Psoas muscle (tissue), 8 donors: ENCODE measurements around the gene GMNN. TPM values are rescaled to one million over a fixed set of nuclear protein-coding genes. Genes with fewer than 3 reads are reported as not detected.

Experiments used
- ATAC-seq, 4 donors: fragments of 200-7000 bp; cut with Tn5 transposase; one replicate each; pipeline ENCODE4 v1.9.1; 2020; ENCODE audit warnings: moderate library complexity in 3 of 4, mild to moderate bottlenecking in 2 of 4
- DNase-seq, 2 donors: peaks; one replicate each; pipeline ENCODE4 v3.0.0-alpha.2; 2020
- H3K27ac ChIP-seq: fragments of 200-600 bp; one replicate; pipeline ENCODE4 v1.8.0; 2022
- H3K27me3 ChIP-seq, 3 donors: fragments of 200-600 bp in 1 of 3; one replicate each; pipeline versions ENCODE4 v1.6.1 to v1.8.0; 2013 to 2022; ENCODE audit warnings: low read length in 2 of 3, mild to moderate bottlenecking in 2 of 3, moderate library complexity in 1 of 3; ENCODE audit not compliant: insufficient read depth in 3 of 3
- H3K36me3 ChIP-seq, 2 donors: fragments of 200-600 bp in 1 of 2; one replicate each; pipeline versions ENCODE4 v1.6.1 to v1.8.0; 2013 to 2022; ENCODE audit warnings: low read depth in 1 of 2, mild to moderate bottlenecking in 1 of 2, moderate library complexity in 1 of 2; ENCODE audit not compliant: insufficient read depth in 1 of 2
- H3K4me1 ChIP-seq: fragments of 200-600 bp; one replicate; pipeline ENCODE4 v1.8.0; 2022
- H3K4me3 ChIP-seq: fragments of 200-600 bp; one replicate; pipeline ENCODE4 v1.8.0; 2022; ENCODE audit warnings: mild to moderate bottlenecking
- H3K9me3 ChIP-seq: fragments of 200-600 bp; one replicate; pipeline ENCODE4 v1.8.0; 2022
- WGBS, 3 donors: extraction: QIAGEN DNeasy Blood & Tissue Kit; methylation state at CpG; one replicate each; pipeline versions ENCODE4 v1.1.6 to v1.1.7; 2013; 5-methylcytosine and 5-hydroxymethylcytosine counted together
- intact Hi-C, 2 donors: fragments of 100-400 bp; cut with DNase I; formaldehyde crosslinking; loops; one replicate each; pipeline versions ENCODE4 v1.11.0 to v1.14.2; 2022
- polyA plus RNA-seq, 3 donors: library from polyadenylated mRNA; stranded (reverse); fragments of 200-250 nt; gene quantifications; one replicate each; pipeline ENCODE4 v1.2.3, GENCODE V29; 2013
- total RNA-seq, 4 donors: library from RNA; stranded (reverse); fragmentation: NEBNext Ultra II Directional in 2 of 4; extraction: Animal tissue kit (Norgen Biotek cat#: 25700) in 2 of 4; gene quantifications; one replicate each; pipeline versions ENCODE4 v1.2.1 to v1.2.4, GENCODE V29; 2021 to 2023
- TF ChIP-seq, protein P1 (sequence below): fragments of 200-600 bp; IDR thresholded peaks from one replicate; pipeline ENCODE4 v1.8.0; 2022; ENCODE audit warnings: antibody characterized with exemption
- donor health status: healthy with polysubstance abuse.
- donor health status: DM: no; HTN: no; CAD: no; lungs with moderate emphysema.
- donor health status: Bipolar disorder and iron deficiency.
- donor health status: healthy.
- donor health status: DM: yes; HTN: yes; CAD: no.
- donor health status: DM: no; HTN: no; CAD: no.
- donor health status: DM: no; HTN: no; CAD: no.
- donor health status: DM: yes; HTN: yes; CAD: no.

The GMNN gene
- total and polyA plus RNA-seq, 7 donors: 3.5 to 12.2 (median 4.2) TPM

DNA sequence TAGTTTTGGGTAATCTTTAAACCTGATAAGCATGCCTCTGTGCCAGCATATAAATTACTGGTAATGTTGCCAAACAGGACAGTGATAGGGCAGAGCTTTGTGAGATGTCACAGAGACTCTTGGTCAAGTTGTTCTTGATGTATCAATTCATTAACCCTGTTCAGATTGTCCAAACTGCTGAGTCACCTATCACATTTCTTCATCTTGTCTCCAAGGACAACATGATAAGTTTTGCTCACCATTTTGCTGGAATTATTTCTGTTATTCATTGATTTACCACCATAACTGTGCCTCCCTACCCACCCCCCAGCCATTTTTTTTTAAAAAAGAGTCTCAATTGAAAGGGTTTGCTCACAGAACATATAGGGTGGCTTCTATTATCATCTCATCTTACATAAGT lies 19.5 kb upstream of the GMNN start:
- H3K9me3 ChIP-seq: no peaks in the 10 kb centered on the region
- no peak overlapping the region for H3K27ac ChIP-seq
- ATAC-seq: no peak
- no peak overlapping the region for H3K4me3 ChIP-seq
- no peak for DNase-seq
- intact Hi-C loops: no loop called here
- TF ChIP-seq, protein P1, sequence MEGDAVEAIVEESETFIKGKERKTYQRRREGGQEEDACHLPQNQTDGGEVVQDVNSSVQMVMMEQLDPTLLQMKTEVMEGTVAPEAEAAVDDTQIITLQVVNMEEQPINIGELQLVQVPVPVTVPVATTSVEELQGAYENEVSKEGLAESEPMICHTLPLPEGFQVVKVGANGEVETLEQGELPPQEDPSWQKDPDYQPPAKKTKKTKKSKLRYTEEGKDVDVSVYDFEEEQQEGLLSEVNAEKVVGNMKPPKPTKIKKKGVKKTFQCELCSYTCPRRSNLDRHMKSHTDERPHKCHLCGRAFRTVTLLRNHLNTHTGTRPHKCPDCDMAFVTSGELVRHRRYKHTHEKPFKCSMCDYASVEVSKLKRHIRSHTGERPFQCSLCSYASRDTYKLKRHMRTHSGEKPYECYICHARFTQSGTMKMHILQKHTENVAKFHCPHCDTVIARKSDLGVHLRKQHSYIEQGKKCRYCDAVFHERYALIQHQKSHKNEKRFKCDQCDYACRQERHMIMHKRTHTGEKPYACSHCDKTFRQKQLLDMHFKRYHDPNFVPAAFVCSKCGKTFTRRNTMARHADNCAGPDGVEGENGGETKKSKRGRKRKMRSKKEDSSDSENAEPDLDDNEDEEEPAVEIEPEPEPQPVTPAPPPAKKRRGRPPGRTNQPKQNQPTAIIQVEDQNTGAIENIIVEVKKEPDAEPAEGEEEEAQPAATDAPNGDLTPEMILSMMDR: no peak
- no peaks in the 10 kb centered on the region for H3K27me3 ChIP-seq
- no peaks in the 10 kb centered on the region for H3K36me3 ChIP-seq
- H3K4me1 ChIP-seq: no peaks in the 10 kb centered on the region

DNA sequence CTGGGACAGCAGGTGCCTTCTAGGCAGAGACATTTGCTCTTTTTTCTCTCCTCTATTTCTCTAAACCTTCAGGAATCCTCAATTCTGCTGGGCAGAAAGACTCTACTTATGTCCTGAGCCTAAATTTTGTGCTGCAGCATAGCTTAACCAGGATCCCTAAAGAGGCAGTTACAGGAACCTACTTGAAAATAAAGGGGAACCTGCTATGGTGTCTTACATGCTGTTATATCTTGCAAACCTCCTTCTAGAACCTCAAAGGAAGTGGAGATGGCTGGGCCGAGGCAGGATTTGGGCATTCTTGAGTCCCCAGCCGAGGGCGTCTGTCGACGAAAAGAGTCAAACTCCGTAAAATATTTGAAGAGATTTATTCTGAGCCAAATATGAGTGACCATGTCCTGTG lies 17.1 kb upstream of the GMNN start:
- no peaks in the 10 kb centered on the region for H3K36me3 ChIP-seq
- no peak overlapping the region for H3K4me3 ChIP-seq
- TF ChIP-seq, protein P1: no peak
- no peaks in the 10 kb centered on the region for H3K9me3 ChIP-seq
- WGBS, 3 donors: 88 to 95% (median 90%) methylated on average over 6 of the region's 6 CpGs
- DNase-seq (no peak), ATAC-seq (no peak)
- H3K27me3 ChIP-seq: no peaks in the 10 kb centered on the region
- no peaks in the 10 kb centered on the region for H3K4me1 ChIP-seq
- intact Hi-C loops: no loop called here
- no peak overlapping the region for H3K27ac ChIP-seq

DNA sequence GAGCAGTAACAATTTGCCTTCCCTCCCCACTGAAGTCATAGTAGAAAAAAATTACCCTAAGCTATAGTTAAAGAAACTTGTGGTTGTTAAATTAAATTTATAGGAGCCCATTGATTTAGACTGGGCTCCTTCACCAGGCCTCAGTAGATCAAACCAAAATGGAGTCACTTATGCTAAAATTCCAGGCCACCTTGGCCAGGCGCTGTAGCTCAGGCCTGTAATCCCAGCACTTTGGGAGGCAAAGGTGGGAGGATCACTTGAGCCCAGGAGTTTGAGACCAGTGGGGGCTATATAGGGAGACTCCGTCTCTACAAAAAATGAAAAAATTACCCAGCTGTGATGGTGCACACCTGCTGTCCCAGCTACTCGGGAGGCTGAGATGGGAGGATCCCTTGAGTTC lies 15.0 kb upstream of the GMNN start:
- TF ChIP-seq, protein P1: no peak
- 83 to 90% (median 85%) methylated on average over 3 of the region's 3 CpGs for WGBS, 3 donors

DNA sequence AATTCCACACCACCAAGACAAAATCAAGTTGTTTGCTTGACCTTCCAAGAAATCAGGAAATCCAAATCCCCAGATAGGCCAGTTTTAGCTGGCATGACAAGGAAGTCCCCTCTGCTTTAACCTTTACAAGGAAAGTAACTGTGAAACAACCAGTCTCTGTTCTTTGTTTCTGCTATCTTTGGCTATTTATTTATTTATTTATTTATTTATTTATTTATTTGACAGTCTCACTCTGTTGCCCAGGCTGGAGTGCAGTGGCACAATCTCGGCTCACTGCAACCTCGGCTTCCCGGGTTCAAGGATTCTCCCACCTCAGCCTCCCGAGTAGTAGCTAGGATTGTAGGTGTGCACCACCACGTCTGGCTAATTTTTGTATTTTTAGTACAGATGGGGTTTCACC lies 14.5 kb upstream of the GMNN start:
- Histone ChIP-seq H3K27me3 (no peaks in the 10 kb centered on the region), H3K27ac (no peak overlapping the region), H3K9me3 (no peaks in the 10 kb centered on the region), H3K36me3 (no peaks in the 10 kb centered on the region), H3K4me3 (no peak overlapping the region), H3K4me1 (no peaks in the 10 kb centered on the region)
- no peak for ATAC-seq
- TF ChIP-seq, protein P1: no peak
- no peak for DNase-seq
- intact Hi-C loops: loop anchor here in 1 of 2 donors (10.0 kb wide), 1 partner anchor 175 kb away; no protein-coding TSS in a partner anchor
- 94 to 96% (median 96%) methylated on average over 5 of the region's 5 CpGs for WGBS, 3 donors

More for the DNA sequence above, 15.0 kb upstream of the GMNN start:
- H3K36me3 ChIP-seq: no peaks in the 10 kb centered on the region
- DNase-seq (no peak), ATAC-seq (no peak)
- no peaks in the 10 kb centered on the region for H3K4me1 ChIP-seq
- H3K27ac ChIP-seq: no peak overlapping the region
- intact Hi-C loops: loop anchor here in 1 of 2 donors (10.0 kb wide), 1 partner anchor 175 kb away; no protein-coding TSS in a partner anchor
- H3K9me3 ChIP-seq: no peaks in the 10 kb centered on the region
- H3K27me3 ChIP-seq: no peaks in the 10 kb centered on the region
- no peak overlapping the region for H3K4me3 ChIP-seq

DNA sequence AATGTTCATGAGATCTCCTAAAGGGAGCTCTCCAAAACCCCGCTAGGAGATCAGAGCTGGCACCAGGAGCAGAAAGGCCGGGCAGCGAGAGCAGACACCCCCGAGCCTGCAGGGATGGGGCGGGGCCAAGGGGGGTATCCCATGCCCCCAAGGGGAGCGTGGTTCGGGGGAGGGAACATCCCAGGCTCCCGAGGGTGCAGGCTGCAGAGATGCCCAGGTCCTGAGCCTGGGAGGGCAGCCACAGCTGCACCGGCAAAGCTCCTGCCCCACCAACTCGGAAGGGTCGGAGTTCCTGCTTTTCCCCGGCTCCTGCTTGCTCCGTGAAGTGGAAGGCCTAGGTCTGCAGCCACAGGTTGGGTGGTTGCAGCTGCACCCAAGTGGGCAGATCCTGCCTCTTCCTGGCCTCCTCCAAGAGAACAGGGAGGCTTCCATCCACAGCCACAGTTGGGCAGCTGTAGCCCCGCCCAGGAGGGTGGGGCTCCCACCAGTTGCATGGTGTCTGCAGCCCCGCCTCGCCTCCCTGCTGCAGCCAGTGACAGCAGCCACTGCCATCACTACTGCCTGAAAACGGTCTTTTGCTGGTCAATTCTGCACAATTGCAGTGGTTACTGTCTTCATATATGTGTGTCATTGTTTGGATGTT lies 13.4 kb upstream of the GMNN start:
- intact Hi-C loops: loop anchor here in 1 of 2 donors (10.0 kb wide), 1 partner anchor 177 kb away; no protein-coding TSS in a partner anchor
- ATAC-seq: no peak
- Histone ChIP-seq H3K4me1 (no peaks in the 10 kb centered on the region), H3K9me3 (no peaks in the 10 kb centered on the region), H3K4me3 (no peak overlapping the region), H3K36me3 (no peaks in the 10 kb centered on the region), H3K27ac (no peak overlapping the region), H3K27me3 (no peaks in the 10 kb centered on the region)
- no peak for DNase-seq
- WGBS, 3 donors: 78 to 85% (median 83%) methylated on average over 17 of the region's 17 CpGs
- TF ChIP-seq, protein P1: no peak
